OCI-LY7 (cell line): ENCODE results near the gene PTRHD1. TPM values are rescaled to one million over a fixed set of nuclear protein-coding genes. Genes with fewer than 3 reads are reported as not detected.

Experiments used
- BruUV-seq: library from RNA; stranded (reverse); fragments of 400-500 nt; replicated peaks from 2 replicates; lab custom pipeline; 2021; lab: Mats Ljungman, UMichigan
- CTCF ChIA-PET: fragments of 300-600 bp; sonication (Branson Sonifier 250); formaldehyde crosslinking; loops from one replicate; lab custom pipeline; 2022; ENCODE audit warnings: antibody characterized with exemption; ENCODE audit not compliant: unreplicated experiment; lab: Charles Lee
- POLR2A ChIA-PET: fragments of 300-600 bp; sonication (Branson Sonifier 250); formaldehyde crosslinking; loops from one replicate; lab custom pipeline; 2022; ENCODE audit warnings: antibody characterized with exemption; lab: Charles Lee
- DNase-seq: peaks from one replicate; pipeline ENCODE4 v3.0.0-alpha.2; 2015; ENCODE audit warnings: low spot score
- H2AFZ ChIP-seq: fragments of 200-600 bp; sonication (generic), shearing (Covaris generic); 2 replicates; pipeline ENCODE4 v1.6.1; 2014; ENCODE audit warnings: mild to moderate bottlenecking, antibody characterized with exemption, low read length, moderate library complexity
- H3K27ac ChIP-seq: fragments of 200-600 bp; sonication (generic); 2 replicates; pipeline ENCODE4 v1.5.1; 2014; ENCODE audit warnings: mixed run types, low read depth, mild to moderate bottlenecking, moderate library complexity, low read length, inconsistent platforms; ENCODE audit not compliant: poor library complexity, severe bottlenecking
- H3K36me3 ChIP-seq: fragments of 200-600 bp; sonication (generic); 2 replicates; pipeline ENCODE4 v1.6.1; 2014; ENCODE audit warnings: mild to moderate bottlenecking, antibody characterized with exemption, low read length, moderate library complexity, mixed read lengths; ENCODE audit not compliant: insufficient read depth
- H3K4me1 ChIP-seq: fragments of 200-600 bp; sonication (generic); 2 replicates; pipeline ENCODE4 v1.5.1; 2014; ENCODE audit warnings: mild to moderate bottlenecking, low read length; ENCODE audit not compliant: insufficient read depth, poor library complexity, severe bottlenecking
- H3K4me2 ChIP-seq: fragments of 200-600 bp; sonication (generic); 2 replicates; pipeline ENCODE4 v1.6.1; 2014; ENCODE audit warnings: mild to moderate bottlenecking, low read length
- H3K4me3 ChIP-seq: fragments of 200-600 bp; sonication (generic); 2 replicates; pipeline ENCODE4 v1.5.1; 2014; ENCODE audit warnings: mild to moderate bottlenecking, low read depth, low read length; ENCODE audit not compliant: poor library complexity, severe bottlenecking
- H3K79me2 ChIP-seq: fragments of 200-600 bp; sonication (generic); 2 replicates; pipeline ENCODE4 v1.6.1; 2016; ENCODE audit warnings: low read depth, mild to moderate bottlenecking, low read length, moderate library complexity, mixed read lengths; ENCODE audit not compliant: insufficient read depth
- H3K9me2 ChIP-seq: fragments of 200-600 bp; sonication (generic); 2 replicates; pipeline ENCODE4 v1.6.1; 2016; ENCODE audit warnings: mild to moderate bottlenecking, low read length, mixed read lengths; ENCODE audit not compliant: insufficient read depth
- H3K9me3 ChIP-seq: fragments of 200-600 bp; sonication (generic); 2 replicates; pipeline ENCODE4 v1.6.1; 2014; ENCODE audit warnings: mild to moderate bottlenecking, mixed run types, low read length, mixed read lengths
- H4K20me1 ChIP-seq: fragments of 200-600 bp; sonication (generic); 2 replicates; pipeline ENCODE4 v1.6.1; 2014; ENCODE audit warnings: mild to moderate bottlenecking, antibody characterized with exemption, low read length, moderate library complexity, mixed read lengths; ENCODE audit not compliant: insufficient read depth
- EZH2phosphoT487 ChIP-seq: fragments of 200-600 bp; sonication (generic); IDR thresholded peaks from 2 replicates; pipeline ENCODE4 v1.6.1; 2018; ENCODE audit warnings: low read depth, borderline replicate concordance, mild to moderate bottlenecking, mixed run types, antibody characterized with exemption, low read length, moderate library complexity, mixed read lengths
- intact Hi-C: fragments of 100-400 bp; cut with micrococcal nuclease; formaldehyde crosslinking; loops from one replicate; pipeline ENCODE4 v1.10.0; 2022; ENCODE audit not compliant: unreplicated experiment
- total RNA-seq, 2 experiments: library from RNA; depleted of rRNA in 1 of 2; stranded (reverse); fragments of >200 nt in 1 of 2; shearing (Covaris generic) in 1 of 2; gene quantifications; 2 replicates each; pipeline ENCODE4 v1.2.3, GENCODE V29; 2014 to 2022
- TF ChIP-seq, protein P1 (sequence below): fragments of 200-600 bp; sonication (generic); conservative IDR thresholded peaks from 2 replicates; pipeline ENCODE4 v1.5.1; 2014; ENCODE audit warnings: mild to moderate bottlenecking, antibody characterized with exemption, low read length, moderate library complexity, mixed read lengths

Gene PTRHD1
- total RNA-seq, 2 experiments from 2014 or later, result 43.9 to 55.0 TPM

- no peaks in the 10 kb centered on the region for H3K9me2 ChIP-seq
- H3K4me1 ChIP-seq, result peaks cover 20% of the 10 kb centered on the region
- no peaks in the 10 kb centered on the region for H3K79me2 ChIP-seq
- TF ChIP-seq, protein P1, sequence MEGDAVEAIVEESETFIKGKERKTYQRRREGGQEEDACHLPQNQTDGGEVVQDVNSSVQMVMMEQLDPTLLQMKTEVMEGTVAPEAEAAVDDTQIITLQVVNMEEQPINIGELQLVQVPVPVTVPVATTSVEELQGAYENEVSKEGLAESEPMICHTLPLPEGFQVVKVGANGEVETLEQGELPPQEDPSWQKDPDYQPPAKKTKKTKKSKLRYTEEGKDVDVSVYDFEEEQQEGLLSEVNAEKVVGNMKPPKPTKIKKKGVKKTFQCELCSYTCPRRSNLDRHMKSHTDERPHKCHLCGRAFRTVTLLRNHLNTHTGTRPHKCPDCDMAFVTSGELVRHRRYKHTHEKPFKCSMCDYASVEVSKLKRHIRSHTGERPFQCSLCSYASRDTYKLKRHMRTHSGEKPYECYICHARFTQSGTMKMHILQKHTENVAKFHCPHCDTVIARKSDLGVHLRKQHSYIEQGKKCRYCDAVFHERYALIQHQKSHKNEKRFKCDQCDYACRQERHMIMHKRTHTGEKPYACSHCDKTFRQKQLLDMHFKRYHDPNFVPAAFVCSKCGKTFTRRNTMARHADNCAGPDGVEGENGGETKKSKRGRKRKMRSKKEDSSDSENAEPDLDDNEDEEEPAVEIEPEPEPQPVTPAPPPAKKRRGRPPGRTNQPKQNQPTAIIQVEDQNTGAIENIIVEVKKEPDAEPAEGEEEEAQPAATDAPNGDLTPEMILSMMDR, result no peak
- TF ChIP-seq EZH2phosphoT487, result no peak
- H3K4me2 ChIP-seq, result peak overlapping the region; percentile 31; the same call in 1 of the 2 replicates
- ChIA-PET CTCF (interaction anchor here (1.6 kb wide), 1 partner anchor 303 kb away, joined by 3 read pairs; no protein-coding TSS in a partner anchor), POLR2A (interaction anchor here (0.6 to 1.3 kb wide), 4 partner anchors 9 to 372 kb away, joined by 3 to 4 read pairs (median 3); partner anchors contain the start of genes CENPO and PTRHD1)
- H3K27ac ChIP-seq, result peak overlapping the region; percentile 14
- no peaks in the 10 kb centered on the region for H3K9me3 ChIP-seq
- H4K20me1 ChIP-seq, result no peaks in the 10 kb centered on the region; the same call in 1 of the 2 replicates
- no peak overlapping the region for H3K4me3 ChIP-seq
- BruUV-seq, result no TSS peak
- intact Hi-C loops, result loop anchor here (1.0 to 5.0 kb wide), 3 partner anchors 213 to 335 kb away; partner anchors contain the start of gene NCOA1
- H2AFZ ChIP-seq, result no peak overlapping the region
- H3K36me3 ChIP-seq, result peaks cover 69% of the 10 kb centered on the region
- peak; percentile 25 for DNase-seq
These were observed 32.9 kb upstream of the PTRHD1 start for GRCh38 chr2:24825883-24826772.

GRCh38 chr2:24824966-24825882 lies 32.0 kb upstream of the PTRHD1 start:
- no peaks in the 10 kb centered on the region for H3K9me2 ChIP-seq
- no peaks in the 10 kb centered on the region; the same call in 1 of the 2 replicates for H4K20me1 ChIP-seq
- POLR2A ChIA-PET, result interaction anchor here (0.7 to 1.3 kb wide), 2 partner anchors 33 to 325 kb away, joined by 3 to 4 read pairs; partner anchors contain the start of genes CENPO and PTRHD1
- H2AFZ ChIP-seq, result no peak overlapping the region
- peaks cover 20% of the 10 kb centered on the region for H3K4me1 ChIP-seq
- intact Hi-C loops, result loop anchor here (5.0 kb wide), 1 partner anchor 302 kb away; no protein-coding TSS in a partner anchor
- no peaks in the 10 kb centered on the region for H3K79me2 ChIP-seq
- peaks cover 69% of the 10 kb centered on the region for H3K36me3 ChIP-seq
- no peak overlapping the region for H3K4me3 ChIP-seq
- H3K4me2 ChIP-seq, result no peak overlapping the region
- no peak for DNase-seq
- no peaks in the 10 kb centered on the region for H3K9me3 ChIP-seq
- BruUV-seq, result no TSS peak
- H3K27ac ChIP-seq, result peak overlapping the region; percentile 14
- CTCF ChIA-PET, result no interaction called here
- TF ChIP-seq EZH2phosphoT487, result no peak
- TF ChIP-seq, protein P1, result peak; percentile 74
